ENCODE data around the gene NRXN3.
"Not testable (repeated sequence)": the region's sequence is repeated elsewhere in the genome, so short reads cannot be mapped to it uniquely, and the experiment has no call there.

The NRXN3 gene

DNA sequence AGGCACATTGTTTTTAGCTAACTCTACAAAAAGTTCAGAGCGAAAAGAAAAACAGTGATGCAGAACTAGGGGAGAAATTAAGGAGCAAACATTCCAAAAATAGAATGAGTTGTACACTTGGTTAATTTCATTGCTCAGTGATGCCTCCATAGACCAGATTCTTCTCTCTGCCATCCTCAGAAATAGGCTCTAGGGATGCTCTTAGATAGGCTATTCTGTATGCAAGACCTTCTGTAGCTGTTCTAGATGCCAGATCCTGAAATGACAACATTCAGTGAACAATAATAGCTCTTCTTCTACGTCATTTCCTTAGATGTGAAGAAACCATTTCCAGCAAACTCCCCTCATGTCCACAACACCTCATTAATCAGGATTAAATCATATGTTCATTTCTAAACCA lies 1574.9 kb downstream of the NRXN3 start:
- no peak overlapping the region for H3K4me3 ChIP-seq (ENCODE audit: low read depth, low read length)
- DNase-seq (ENCODE audit: low read depth) = no peak
- in situ Hi-C loops (cut with HindIII; ENCODE audit: low sequenced_read_pairs) = no loop called here
- TF ChIP-seq, protein P1, sequence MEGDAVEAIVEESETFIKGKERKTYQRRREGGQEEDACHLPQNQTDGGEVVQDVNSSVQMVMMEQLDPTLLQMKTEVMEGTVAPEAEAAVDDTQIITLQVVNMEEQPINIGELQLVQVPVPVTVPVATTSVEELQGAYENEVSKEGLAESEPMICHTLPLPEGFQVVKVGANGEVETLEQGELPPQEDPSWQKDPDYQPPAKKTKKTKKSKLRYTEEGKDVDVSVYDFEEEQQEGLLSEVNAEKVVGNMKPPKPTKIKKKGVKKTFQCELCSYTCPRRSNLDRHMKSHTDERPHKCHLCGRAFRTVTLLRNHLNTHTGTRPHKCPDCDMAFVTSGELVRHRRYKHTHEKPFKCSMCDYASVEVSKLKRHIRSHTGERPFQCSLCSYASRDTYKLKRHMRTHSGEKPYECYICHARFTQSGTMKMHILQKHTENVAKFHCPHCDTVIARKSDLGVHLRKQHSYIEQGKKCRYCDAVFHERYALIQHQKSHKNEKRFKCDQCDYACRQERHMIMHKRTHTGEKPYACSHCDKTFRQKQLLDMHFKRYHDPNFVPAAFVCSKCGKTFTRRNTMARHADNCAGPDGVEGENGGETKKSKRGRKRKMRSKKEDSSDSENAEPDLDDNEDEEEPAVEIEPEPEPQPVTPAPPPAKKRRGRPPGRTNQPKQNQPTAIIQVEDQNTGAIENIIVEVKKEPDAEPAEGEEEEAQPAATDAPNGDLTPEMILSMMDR (IDR thresholded peaks at IDR 0.05; ENCODE audit: low read depth, low read length, missing control alignments) = no peak

DNA sequence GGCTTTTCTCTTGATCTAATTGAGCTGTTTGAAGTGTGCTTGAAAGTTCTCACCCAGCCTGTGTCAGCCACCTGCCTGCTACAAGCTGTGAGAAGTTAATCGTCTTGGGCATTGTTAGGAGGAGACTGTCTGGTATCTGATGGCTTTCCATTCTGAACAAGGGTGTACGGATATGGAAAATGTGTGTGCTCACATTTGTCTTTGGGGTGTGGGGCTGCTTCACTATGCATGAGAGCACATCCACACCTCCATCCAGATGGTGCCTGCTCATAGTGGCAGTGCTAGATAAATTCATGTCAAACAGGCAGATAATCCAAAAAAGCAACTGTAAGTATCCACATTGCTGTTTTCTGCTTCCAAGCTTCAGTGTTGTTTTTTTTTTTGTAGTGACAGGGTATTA lies 1578.9 kb downstream of the NRXN3 start:
- no peak for DNase-seq (ENCODE audit: low read depth)
- in situ Hi-C loops (cut with HindIII; ENCODE audit: low sequenced_read_pairs) = no loop called here
- no peak overlapping the region for H3K4me3 ChIP-seq (ENCODE audit: low read depth, low read length)
- TF ChIP-seq, protein P1 (IDR thresholded peaks at IDR 0.05; ENCODE audit: low read depth, low read length, missing control alignments) = no peak

- TF ChIP-seq, protein P1 (IDR thresholded peaks at IDR 0.05; ENCODE audit: low read depth, low read length, missing control alignments) = no peak
- in situ Hi-C loops (cut with HindIII; ENCODE audit: low sequenced_read_pairs) = loop anchor here (5.0 kb wide), 1 partner anchor 82 kb away; no protein-coding TSS in a partner anchor
- no peak for DNase-seq (ENCODE audit: low read depth)
- H3K4me3 ChIP-seq (ENCODE audit: low read depth, low read length) = no peak overlapping the region
Measured at GRCh38 chr14:79758985-79759384, 1588.8 kb downstream of the NRXN3 start.

- DNase-seq (ENCODE audit: low read depth) = no peak
- in situ Hi-C loops (cut with HindIII; ENCODE audit: low sequenced_read_pairs) = no loop called here
- no peak overlapping the region for H3K4me3 ChIP-seq (ENCODE audit: low read depth, low read length)
- TF ChIP-seq, protein P1 (IDR thresholded peaks at IDR 0.05; ENCODE audit: low read depth, low read length, missing control alignments) = no peak
Measured at GRCh38 chr14:79764323-79764722, 1594.2 kb downstream of the NRXN3 start.

DNA sequence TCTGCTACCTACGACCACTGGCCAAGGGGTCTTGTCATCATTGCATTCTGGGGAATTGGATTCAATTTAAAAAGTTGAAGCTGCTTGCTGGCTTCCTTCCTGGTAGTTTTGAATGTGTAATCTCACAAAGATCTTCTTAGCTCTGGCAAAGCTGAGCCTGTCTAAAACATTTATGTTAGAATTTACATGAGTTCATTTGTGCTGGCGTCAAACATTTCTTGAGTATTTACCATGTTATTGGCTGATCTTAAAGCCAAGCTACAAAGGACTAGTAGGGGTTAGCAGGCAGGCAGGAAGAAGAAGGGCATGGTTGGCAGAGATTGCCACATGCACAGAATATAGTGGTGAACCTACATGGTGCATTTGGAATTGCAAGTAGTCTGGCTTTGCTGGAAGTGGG lies 1596.3 kb downstream of the NRXN3 start:
- TF ChIP-seq, protein P1 (IDR thresholded peaks at IDR 0.05; ENCODE audit: low read depth, low read length, missing control alignments) = no peak
- no peak for DNase-seq (ENCODE audit: low read depth)
- no peak overlapping the region for H3K4me3 ChIP-seq (ENCODE audit: low read depth, low read length)
- in situ Hi-C loops (cut with HindIII; ENCODE audit: low sequenced_read_pairs) = no loop called here

GRCh38 chr14:79767251-79767650 lies 1597.1 kb downstream of the NRXN3 start:
- no peak for DNase-seq (ENCODE audit: low read depth)
- TF ChIP-seq, protein P1 (IDR thresholded peaks at IDR 0.05; ENCODE audit: low read depth, low read length, missing control alignments) = no peak
- no peak overlapping the region for H3K4me3 ChIP-seq (ENCODE audit: low read depth, low read length)
- in situ Hi-C loops (cut with HindIII; ENCODE audit: low sequenced_read_pairs) = no loop called here

- DNase-seq (ENCODE audit: low read depth); H3K4me3 ChIP-seq (ENCODE audit: low read depth, low read length); in situ Hi-C loops (cut with HindIII; ENCODE audit: low sequenced_read_pairs): not testable (repeated sequence)
Measured at GRCh38 chr14:79767721-79768120, 1597.5 kb downstream of the NRXN3 start.

Measured in astrocyte of the cerebellum (primary cell).